Measurements from ENCODE around the gene TAF15.

Gene TAF15

GRCh38 chr17:35872196-35872980 is 63.1 kb downstream of the TAF15 start:
- no peak for DNase-seq (ENCODE audit: low spot score)

DNA sequence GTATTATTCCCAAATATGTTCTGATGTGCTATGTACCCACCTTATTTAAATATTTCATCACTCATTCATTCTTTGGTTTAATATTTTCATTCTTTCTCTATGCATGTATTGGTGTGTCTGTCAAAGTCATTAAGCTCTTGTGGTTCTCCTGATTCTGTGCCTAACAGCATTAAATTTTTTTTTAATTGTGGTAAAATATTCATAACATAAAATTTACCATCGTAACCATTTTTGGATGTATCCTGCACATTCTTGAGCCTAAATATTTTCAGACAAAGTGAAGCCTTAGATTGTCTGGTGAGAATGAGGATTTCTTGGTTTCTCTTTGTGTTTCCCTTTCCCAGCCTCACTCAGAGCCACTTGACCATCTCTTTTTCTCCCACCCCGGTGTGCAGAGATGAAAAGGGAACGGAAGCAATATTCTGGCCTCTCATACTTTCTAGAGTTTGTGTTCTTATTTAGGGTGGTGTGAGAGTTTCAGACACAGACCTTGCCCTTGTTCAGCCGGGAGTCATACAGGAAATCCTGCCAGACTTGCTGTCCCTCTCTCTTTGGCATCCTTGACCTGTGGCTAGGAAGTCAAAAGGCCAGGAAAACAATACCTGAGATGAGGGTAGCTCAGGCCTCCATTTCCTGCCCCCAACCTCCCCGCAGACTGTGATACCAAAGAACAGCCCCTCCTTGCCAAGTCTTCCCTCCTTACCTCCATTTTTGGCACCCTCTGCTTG is 66.0 kb downstream of the TAF15 start:
- DNase-seq (ENCODE audit: low spot score): no peak

- no peak for DNase-seq (ENCODE audit: low spot score)
These were observed 66.5 kb downstream of the TAF15 start for GRCh38 chr17:35875800-35876139.

GRCh38 chr17:35876534-35876933 is 67.2 kb downstream of the TAF15 start:
- DNase-seq (ENCODE audit: low spot score): no peak

DNA sequence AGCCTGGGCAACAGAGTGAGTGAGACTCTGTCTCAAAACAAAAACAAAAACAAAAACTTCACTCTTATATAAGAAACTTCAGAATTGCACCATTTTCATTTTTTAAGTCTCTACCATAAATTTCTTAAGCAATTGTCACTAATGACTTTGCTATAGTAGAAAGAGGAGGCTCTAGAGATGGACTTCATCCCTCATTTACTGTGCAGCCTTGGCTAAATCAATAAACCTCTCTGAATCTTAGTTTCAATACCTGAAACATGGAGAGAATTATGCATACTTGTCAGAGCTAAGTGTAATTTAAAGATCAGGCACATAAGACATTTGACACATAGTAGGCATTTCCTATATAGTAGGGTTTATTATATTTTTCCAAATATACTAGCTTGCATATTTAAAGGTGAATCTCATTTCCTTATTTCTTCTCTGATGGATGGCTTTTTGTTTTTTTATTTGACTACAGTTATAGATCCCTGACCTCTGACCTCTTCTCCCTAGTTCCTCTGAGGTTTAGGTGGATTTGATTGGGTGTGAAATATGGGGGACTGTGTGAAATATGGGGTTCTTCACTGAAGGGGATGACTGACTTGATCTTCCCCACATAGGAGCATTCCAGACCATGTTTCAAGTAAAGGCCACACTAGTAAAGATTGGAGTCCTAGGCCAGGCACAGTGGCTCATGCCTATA is 68.2 kb downstream of the TAF15 start:
- no peak for DNase-seq (ENCODE audit: low spot score)

DNA sequence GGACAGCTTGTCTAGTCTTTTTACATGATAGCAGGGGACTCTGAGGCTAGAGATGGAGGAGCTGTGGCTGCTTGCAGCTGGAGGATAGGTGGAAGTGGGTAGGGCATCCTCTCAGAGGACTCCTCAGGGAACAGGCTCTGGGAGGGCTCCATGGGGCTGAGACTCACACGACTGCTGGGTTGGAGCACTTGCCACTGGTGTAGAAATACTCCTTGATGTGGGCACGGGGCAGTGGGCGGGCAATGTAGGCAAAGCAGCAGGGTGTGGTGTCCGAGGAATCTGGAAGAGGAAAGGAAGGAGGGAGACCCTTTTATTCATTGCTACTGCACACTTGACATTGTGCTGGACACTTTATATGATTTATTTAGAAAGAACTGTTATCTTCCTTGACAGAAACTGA is 69.1 kb downstream of the TAF15 start:
- DNase-seq (ENCODE audit: low spot score): no peak

GRCh38 chr17:35879773-35880654 is 70.7 kb downstream of the TAF15 start, which contains the start of gene CCL5:
Gene CCL5, minus strand, starts transcription at chr17:35880360.
- DNase-seq (ENCODE audit: low spot score): no peak

DNA sequence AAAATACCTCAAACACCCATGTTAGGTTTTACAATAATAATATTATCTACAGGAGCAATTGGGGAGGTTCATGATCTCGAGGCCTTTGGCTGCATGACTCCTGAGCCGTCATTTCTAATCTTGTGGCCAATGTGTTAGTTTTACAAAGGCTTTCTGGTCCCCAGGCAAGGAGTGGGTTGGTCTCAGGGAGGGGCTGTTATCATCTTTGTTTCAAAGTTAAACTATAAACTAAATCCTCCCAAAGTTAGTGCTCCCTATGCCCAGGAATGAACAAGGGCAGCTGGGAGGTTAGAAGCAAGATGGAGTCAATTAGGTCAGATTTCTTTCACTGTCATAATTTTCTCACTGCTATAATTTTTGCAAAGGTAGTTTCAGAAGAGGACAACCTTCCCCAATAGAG is 80.0 kb downstream of the TAF15 start:
- DNase-seq (ENCODE audit: low spot score): no peak

GRCh38 chr17:35889818-35890773 is 80.8 kb downstream of the TAF15 start:
- no peak for DNase-seq (ENCODE audit: low spot score)

DNA sequence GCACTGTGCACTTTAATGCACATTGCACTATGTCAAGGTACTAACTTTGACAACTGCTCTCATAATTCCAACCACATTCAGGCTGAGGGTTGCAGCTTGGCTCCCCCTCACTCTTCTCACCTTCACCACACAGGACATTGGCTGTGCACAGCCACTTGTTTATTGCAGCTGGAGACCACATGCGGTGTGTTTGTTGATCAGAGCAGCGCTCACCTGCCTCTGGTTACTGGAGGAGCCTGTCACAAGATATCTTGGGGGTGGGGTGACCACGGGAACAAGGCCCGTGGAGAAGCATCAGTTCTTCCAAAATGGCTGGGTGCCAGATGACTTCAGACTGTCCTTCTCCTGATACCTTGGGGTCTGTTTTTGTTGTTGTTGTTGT is 81.5 kb downstream of the TAF15 start:
- no peak for DNase-seq (ENCODE audit: low spot score)

GRCh38 chr17:35891269-35891668 is 82.0 kb downstream of the TAF15 start:
- DNase-seq (ENCODE audit: low spot score): no peak

DNA sequence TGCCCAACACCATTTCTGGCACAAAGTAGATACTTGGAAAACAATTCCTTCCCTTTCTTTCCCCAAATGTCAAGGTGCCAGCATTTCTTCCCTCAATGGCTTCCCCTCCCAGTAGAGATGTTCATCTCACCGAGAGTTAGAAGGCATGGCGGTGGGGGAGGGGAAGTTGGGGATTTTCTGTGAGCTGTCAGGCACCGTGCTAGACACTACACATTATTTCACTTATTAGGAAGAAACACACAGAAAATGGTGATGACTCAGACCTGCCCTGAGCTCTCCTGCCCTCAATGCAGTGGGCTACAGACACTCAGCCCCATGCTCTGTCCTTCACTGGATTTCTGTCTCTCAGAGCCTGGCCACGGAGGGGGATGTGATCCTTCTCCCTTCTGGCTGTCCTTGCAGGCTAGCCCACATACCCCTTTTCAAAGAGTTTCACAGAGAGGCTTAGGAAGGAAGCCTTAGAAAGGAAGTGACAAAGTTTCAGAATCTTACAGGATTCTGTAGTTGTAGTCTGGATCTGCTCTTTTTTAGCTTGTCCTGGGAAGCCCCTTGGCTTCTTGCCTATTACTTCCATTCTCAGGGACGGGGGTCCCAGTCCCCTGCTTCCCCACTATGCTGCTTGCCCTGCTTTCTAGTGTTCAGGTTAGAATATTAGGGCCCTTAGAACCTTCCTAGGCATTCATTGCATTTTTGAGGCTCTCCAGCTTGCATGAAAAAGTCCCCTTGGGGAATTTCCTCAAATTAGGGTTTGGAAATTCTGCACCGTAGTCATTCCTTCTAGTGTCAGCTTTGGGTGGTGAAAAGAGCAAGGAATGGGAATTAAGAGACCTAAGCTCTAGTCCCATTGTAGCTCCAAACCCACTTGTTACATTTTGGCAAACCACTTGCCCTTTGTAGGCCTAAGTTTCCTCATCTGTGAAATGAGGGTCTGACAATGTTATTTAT is 83.1 kb downstream of the TAF15 start:
- no peak for DNase-seq (ENCODE audit: low spot score)

GRCh38 chr17:35893751-35894150 is 84.5 kb downstream of the TAF15 start:
- no peak for DNase-seq (ENCODE audit: low spot score)

GRCh38 chr17:35894206-35894605 is 84.9 kb downstream of the TAF15 start:
- DNase-seq (ENCODE audit: low spot score): no peak

DNA sequence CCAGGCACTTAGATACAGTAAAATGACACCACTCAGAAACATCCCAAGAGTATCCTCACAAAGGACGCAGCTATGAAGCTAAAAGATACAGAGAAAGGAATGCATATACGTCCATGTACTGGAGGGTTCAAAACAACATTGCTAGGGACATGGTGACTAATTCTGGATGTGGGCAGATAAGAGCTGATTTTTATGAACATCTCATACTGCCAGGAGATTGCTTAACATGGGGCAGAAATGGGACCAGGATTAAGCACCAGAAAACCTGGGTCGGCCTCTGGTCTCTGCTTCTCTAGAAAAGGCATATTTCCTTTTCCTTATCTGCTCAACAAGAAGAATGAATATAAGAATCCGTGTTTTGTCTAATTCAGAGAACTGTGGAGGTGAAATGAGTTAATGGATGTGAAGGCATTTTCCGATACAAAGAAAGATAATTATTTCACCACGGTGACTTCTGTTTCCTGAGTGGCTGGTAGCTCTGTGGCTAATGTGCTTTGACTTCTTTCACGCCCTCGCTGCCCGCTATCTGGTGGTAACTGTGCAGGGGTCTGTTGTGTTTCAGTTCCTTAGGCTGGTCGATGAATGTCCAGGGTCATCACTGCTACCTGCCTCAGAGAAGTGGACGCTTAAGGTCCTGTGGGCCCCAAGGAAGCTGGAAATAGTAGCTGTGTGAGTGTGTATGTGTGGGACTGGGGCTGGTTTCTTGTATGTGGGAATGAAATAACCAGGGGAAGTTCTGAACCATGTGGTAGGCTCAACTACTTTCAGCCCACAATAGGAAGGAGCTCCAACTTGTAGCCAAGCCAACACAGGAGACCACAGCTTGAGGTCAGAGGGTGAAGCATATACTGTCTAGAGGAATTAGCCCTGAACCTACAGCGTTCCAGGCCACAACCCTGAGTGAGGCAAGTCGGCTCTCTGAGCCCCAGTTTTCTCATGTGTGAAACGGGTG is 86.6 kb downstream of the TAF15 start:
- DNase-seq (ENCODE audit: low spot score): no peak
